Body of pancreas (tissue), 4 donors: ENCODE data around the gene CDK14.

ENCODE experiments used
- POLR2A ChIP-seq, 3 donors: fragments of 450-650 bp; IDR thresholded peaks; one replicate each; pipeline ENCODE4 v1.6.1; 2016; ENCODE audit warnings: antibody characterized with exemption in 3 of 3, mild to moderate bottlenecking in 2 of 3
- TF ChIP-seq, protein P1 (sequence below), 7 experiments: fragments of 450-650 bp in 4 of 7; fragments of 200-600 bp in 3 of 7; sonication (generic) in 3 of 7; IDR thresholded peaks; one replicate each; pipeline ENCODE4 v1.5.1; 2016 to 2019; ENCODE audit warnings: antibody characterized with exemption in 7 of 7

- TF ChIP-seq, protein P1, sequence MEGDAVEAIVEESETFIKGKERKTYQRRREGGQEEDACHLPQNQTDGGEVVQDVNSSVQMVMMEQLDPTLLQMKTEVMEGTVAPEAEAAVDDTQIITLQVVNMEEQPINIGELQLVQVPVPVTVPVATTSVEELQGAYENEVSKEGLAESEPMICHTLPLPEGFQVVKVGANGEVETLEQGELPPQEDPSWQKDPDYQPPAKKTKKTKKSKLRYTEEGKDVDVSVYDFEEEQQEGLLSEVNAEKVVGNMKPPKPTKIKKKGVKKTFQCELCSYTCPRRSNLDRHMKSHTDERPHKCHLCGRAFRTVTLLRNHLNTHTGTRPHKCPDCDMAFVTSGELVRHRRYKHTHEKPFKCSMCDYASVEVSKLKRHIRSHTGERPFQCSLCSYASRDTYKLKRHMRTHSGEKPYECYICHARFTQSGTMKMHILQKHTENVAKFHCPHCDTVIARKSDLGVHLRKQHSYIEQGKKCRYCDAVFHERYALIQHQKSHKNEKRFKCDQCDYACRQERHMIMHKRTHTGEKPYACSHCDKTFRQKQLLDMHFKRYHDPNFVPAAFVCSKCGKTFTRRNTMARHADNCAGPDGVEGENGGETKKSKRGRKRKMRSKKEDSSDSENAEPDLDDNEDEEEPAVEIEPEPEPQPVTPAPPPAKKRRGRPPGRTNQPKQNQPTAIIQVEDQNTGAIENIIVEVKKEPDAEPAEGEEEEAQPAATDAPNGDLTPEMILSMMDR (IDR thresholded peaks at IDR 0.05): no peak
- no peak for TF ChIP-seq POLR2A (IDR thresholded peaks at IDR 0.05)
Measured at GRCh38 chr7:90726120-90726519, 130.0 kb downstream of the CDK14 start.
